PFSK-1 (cell line): ENCODE data around the gene PSMG1.

ENCODE experiments used
- POLR2AphosphoS5 ChIP-seq: IDR thresholded peaks from 2 replicates; pipeline ENCODE4 v1.6.1; 2012; ENCODE audit warnings: low read depth, mild to moderate bottlenecking, control low read depth, low read length, moderate library complexity
- SIN3A ChIP-seq: IDR thresholded peaks from 2 replicates; pipeline ENCODE4 v1.6.1; 2012; ENCODE audit warnings: mild to moderate bottlenecking, low read length, moderate library complexity, borderline replicate concordance; ENCODE audit not compliant: insufficient read depth
- TAF1 ChIP-seq: IDR thresholded peaks from 2 replicates; pipeline ENCODE4 v1.6.1; 2012; ENCODE audit warnings: low read length, control low read depth, borderline replicate concordance; ENCODE audit not compliant: insufficient read depth
- TF ChIP-seq, protein P1 (sequence below), 2 experiments: IDR thresholded peaks; 2 replicates each; pipeline versions ENCODE4 v1.6.1 to v1.8.0; 2011 to 2012; ENCODE audit warnings: low read depth in 2 of 2, low read length in 2 of 2, control low read depth in 1 of 2, inconsistent platforms in 1 of 2, mild to moderate bottlenecking in 1 of 2, moderate library complexity in 1 of 2; ENCODE audit not compliant: insufficient read depth in 1 of 2

DNA sequence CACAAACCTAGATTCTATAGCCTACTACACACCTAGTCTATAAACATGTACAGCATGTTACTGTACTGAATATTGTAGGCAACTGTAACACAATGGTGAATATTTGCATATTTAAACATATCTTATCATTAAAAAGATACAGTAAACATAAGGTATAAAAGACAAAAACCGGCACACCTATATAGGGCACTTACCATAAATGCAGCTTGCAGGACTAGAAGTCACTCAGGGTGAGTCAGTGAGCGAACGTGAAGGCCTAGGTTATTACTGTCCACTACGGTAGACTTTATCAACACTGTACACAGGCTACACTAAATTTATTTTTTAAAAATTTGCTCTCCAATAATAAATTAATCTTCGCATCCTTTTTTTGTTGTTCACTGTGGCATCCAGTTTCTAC lies 13.3 kb downstream of the PSMG1 start:
- no peak for TF ChIP-seq POLR2AphosphoS5
- TF ChIP-seq, protein P1, sequence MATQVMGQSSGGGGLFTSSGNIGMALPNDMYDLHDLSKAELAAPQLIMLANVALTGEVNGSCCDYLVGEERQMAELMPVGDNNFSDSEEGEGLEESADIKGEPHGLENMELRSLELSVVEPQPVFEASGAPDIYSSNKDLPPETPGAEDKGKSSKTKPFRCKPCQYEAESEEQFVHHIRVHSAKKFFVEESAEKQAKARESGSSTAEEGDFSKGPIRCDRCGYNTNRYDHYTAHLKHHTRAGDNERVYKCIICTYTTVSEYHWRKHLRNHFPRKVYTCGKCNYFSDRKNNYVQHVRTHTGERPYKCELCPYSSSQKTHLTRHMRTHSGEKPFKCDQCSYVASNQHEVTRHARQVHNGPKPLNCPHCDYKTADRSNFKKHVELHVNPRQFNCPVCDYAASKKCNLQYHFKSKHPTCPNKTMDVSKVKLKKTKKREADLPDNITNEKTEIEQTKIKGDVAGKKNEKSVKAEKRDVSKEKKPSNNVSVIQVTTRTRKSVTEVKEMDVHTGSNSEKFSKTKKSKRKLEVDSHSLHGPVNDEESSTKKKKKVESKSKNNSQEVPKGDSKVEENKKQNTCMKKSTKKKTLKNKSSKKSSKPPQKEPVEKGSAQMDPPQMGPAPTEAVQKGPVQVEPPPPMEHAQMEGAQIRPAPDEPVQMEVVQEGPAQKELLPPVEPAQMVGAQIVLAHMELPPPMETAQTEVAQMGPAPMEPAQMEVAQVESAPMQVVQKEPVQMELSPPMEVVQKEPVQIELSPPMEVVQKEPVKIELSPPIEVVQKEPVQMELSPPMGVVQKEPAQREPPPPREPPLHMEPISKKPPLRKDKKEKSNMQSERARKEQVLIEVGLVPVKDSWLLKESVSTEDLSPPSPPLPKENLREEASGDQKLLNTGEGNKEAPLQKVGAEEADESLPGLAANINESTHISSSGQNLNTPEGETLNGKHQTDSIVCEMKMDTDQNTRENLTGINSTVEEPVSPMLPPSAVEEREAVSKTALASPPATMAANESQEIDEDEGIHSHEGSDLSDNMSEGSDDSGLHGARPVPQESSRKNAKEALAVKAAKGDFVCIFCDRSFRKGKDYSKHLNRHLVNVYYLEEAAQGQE (IDR thresholded peaks at IDR 0.05; ENCODE audit: insufficient read depth in 1 of 2, low read depth in 2 of 2, low read length in 2 of 2): no peak
- TF ChIP-seq TAF1: no peak
- no peak for TF ChIP-seq SIN3A
